GM18909 (cell line): ENCODE results near the gene TMC3.
"Not testable (repeated sequence)": the region's sequence is repeated elsewhere in the genome, so short reads cannot be mapped to it uniquely, and the experiment has no call there.

Experiments
- ATAC-seq: cut with Tn5 transposase; IDR thresholded peaks from one replicate; pipeline ENCODE4 v1.9.1; 2021; ENCODE audit warnings: mild to moderate bottlenecking; ENCODE audit not compliant: unreplicated experiment, poor library complexity

Gene TMC3

DNA sequence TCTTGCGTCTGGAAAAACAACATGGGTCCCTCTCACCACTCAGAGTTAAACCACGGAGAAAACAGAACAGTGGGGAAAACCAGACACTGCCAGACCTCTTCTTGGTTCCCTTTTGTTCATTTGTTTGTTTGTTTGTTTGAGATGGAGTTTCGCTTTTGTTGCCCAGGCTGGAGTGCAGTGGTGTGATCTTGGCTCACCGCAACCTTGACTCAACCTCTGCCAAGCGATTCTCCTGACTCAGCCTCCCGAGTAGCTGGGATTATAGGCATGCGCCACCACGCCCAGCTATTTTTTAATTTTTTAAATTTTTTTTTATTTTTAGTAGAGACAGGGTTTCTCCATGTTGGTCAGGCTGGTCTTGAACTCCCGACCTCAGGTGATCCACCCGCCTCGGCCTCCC lies 25.3 kb downstream of the TMC3 start:
- not testable (repeated sequence) for ATAC-seq

DNA sequence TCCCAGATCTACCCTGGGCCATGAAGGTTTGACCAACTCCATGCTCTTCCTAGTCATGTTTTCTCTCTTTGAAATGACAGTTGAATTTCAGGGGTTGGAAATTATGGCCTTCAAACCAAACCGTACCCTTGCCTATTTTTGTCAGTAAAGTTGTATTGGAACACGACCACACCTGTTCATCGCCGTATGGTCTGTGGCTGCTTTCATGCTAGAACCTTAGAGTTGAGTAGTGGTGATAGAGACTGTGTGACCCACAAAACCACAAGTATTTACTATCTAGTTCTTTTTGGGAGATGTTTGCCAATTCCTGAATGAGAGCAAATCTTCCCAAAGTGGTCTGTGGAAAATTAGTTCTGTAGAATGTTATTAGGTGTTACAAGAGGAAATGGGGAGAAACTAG lies 26.1 kb downstream of the TMC3 start:
- ATAC-seq, result no peak

DNA sequence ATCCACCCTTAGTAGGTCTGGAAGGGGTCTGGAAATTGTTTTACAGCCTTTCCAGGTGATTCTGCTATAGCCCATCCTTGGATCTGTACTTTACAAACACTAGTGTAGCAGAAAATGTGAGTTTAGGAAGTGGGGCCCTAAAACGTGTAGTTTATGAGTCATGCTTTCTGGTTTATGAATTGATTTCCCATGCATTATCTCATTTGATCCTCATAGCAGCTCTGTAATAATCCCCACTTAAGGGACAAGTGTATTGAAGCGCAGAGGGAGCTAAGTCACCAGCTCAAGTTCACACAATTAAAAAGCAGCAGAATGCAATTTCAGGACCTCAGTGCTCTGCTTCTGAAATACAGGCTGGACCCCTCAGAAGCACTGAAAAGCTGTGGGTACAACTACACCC lies 27.4 kb downstream of the TMC3 start:
- ATAC-seq, result no peak

- no peak for ATAC-seq
These were observed 30.6 kb downstream of the TMC3 start for GRCh38 chr15:81343371-81343770.

DNA sequence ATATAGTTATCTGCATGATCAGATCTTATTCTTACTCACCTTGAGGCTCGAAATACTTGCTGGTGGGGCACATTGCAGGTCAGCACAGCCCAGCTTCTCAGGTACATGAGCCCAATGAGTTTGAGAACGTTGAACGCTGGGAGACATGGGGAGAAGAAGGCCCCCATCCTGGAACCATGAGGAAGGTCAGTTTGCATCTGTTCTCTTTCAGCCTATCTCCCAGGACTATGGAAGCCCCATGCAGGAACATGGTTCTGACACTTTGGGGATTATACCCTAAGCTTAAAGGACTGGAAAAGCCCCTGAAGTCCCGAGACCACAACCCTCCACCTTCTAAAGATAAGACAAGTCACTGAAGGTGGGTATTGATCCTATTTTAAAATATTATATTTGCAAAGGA lies 32.7 kb downstream of the TMC3 start:
- ATAC-seq, result no peak

DNA sequence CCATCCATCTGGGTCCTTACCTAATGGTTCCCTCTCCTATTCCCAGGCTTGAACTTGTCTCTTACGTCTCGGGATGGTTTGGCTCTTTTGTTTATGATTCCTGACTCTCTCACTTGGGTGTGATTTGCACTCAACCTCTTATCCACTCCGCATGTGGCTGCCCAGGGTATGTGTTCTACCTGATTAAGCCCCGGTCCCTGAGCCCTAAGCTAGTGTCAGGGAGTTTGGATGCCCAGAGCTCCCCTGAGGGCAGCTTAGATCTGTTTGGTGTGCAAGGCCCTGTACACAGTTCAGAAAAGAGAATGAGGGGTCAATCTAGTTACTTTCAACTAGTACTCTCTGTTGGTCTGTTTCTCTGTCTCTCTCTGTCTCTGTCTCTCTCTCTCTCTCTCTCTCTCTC lies 34.2 kb downstream of the TMC3 start:
- ATAC-seq, result no peak

GRCh38 chr15:81339321-81339720 lies 34.7 kb downstream of the TMC3 start:
- ATAC-seq, result no peak

GRCh38 chr15:81338170-81339007 lies 35.6 kb downstream of the TMC3 start:
- no peak for ATAC-seq

DNA sequence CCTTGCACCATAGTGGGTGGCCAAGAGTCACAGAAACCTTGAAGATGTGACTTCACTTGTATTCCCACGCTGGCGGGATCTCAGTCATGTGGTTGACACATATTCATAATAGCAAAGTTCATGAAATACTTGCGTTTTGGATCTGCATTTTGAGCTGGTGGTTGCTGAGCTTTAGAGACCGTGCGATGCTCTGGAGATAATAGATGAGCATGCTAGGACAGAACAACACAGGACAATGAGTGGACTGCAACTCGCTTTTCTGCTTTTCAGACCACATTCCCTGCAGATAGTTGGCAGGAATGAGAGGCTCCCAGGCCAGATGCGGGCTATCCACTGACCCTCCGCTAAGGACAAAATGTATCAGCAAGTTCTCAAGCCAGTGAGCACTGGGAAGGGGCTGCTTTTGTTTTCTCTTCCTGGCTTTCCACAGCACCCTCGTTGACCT lies 36.3 kb downstream of the TMC3 start:
- no peak for ATAC-seq

DNA sequence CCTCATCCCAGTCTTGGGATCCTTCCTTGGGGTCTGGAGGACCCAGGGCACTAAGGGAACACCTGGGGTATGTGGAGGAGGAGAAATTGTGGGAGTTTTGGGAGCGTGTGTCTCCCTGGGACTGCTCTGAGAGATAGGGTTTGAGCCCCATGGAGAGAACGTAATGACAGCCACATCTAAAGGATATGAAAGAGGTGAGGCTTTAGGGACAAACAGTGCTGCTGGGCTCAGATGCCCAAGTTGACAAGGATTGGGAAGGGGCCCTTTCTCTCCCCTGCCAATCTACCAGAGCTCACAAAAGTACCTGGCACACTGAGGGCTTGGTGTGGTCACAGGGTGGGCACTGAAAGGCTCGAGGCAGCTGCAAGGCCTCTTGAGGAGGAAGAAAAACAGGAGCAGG lies 36.8 kb downstream of the TMC3 start:
- no peak for ATAC-seq

GRCh38 chr15:81336568-81336967 lies 37.4 kb downstream of the TMC3 start:
- ATAC-seq, result no peak

- ATAC-seq, result no peak
These were observed 38.4 kb downstream of the TMC3 start for GRCh38 chr15:81335631-81336030.

- ATAC-seq, result no peak
These were observed 39.1 kb downstream of the TMC3 start for GRCh38 chr15:81334768-81335435.

DNA sequence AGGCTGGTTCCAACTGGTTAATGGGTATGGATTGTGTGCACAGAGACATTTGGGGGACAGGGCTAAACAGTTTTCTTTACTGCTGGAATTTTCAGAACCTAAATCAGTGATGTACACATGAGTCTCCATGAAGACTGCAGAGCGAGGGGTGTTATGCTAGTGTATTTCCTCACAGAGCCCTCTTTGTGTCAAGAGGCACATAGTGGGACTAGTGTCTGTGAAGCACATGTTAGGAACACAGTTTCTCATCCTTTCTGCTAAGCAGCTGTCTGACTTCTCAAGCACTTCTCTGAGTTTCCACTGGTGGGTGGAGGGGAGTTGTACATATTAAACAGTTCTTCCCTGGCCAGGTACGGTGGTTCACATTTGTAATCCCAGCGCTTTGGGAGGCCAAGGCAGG lies 40.6 kb downstream of the TMC3 start:
- ATAC-seq, result no peak

- no peak for ATAC-seq
These were observed 41.7 kb downstream of the TMC3 start for GRCh38 chr15:81332326-81332725.

- no peak for ATAC-seq
These were observed 42.4 kb downstream of the TMC3 start for GRCh38 chr15:81331600-81331999.

GRCh38 chr15:81331141-81331540 lies 42.9 kb downstream of the TMC3 start:
- not testable (repeated sequence) for ATAC-seq

DNA sequence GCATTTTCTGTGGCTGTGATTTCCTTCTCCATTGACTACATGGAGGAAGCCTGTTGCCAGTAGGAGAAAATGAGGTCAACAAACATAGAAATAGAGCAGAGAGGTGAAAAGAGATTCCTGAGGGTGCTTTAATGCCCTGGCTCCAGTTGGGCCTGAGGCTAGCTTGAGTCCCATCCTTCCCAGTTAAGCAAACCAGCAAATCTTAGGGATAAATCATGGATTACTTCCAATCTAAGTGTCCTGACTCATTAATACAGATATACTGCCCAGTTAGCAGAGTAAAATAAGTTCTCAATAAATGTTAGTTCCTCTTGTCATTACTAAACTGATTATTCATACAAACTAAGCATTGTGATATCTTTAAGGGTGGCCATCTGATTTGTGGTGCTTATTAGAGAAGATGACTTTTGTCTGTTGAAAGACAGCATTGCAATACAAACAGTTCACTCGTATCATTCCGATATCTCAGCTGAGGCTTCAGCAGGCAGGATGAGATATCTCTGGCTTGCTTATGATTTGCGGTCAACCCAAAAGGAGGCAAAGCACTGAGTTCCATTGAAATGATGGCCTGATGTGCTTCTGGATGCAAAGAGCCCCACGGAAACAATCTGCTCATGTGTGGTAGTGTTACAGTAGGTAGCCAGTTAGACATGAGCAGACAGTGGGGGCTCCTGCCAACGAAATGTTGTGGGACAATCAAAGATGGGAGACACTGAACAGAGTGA lies 43.5 kb downstream of the TMC3 start:
- ATAC-seq, result no peak

GRCh38 chr15:81329446-81329845 lies 44.6 kb downstream of the TMC3 start:
- ATAC-seq, result no peak

GRCh38 chr15:81327516-81327915 lies 46.5 kb downstream of the TMC3 start:
- ATAC-seq, result no peak
